Dendritic cell treated with granulocyte-macrophage colony-stimulating factor and Interleukin-4, amounts not matched to agents 40 ng/mL and 50 ng/mL, for 4 days (primary cell): ENCODE data around the gene TSPAN8.
"Not testable (repeated sequence)": the region's sequence is repeated elsewhere in the genome, so short reads cannot be mapped to it uniquely, and the experiment has no call there.

Experiments
- H3K27ac Mint-ChIP-seq: one replicate; pipeline ENCODE4 v1.8.0; 2022; ENCODE audit warnings: mild to moderate bottlenecking, mixed read lengths
- H3K27me3 Mint-ChIP-seq: one replicate; pipeline ENCODE4 v1.8.0; 2022; ENCODE audit warnings: mild to moderate bottlenecking, mixed read lengths
- H3K36me3 Mint-ChIP-seq: one replicate; pipeline ENCODE4 v1.8.0; 2022; ENCODE audit warnings: low read depth, mixed read lengths
- H3K4me1 Mint-ChIP-seq: one replicate; pipeline ENCODE4 v1.8.0; 2022; ENCODE audit warnings: low read depth, mixed read lengths
- H3K4me3 Mint-ChIP-seq: one replicate; pipeline ENCODE4 v1.8.0; 2022; ENCODE audit warnings: mild to moderate bottlenecking, moderate library complexity, mixed read lengths
- H3K9me3 Mint-ChIP-seq: one replicate; pipeline ENCODE4 v1.8.0; 2022; ENCODE audit warnings: mixed read lengths
- intact Hi-C: fragments of 100-400 bp; cut with micrococcal nuclease; formaldehyde crosslinking; loops from one replicate; pipeline ENCODE4 v1.15.0; 2022

TSPAN8 gene

DNA sequence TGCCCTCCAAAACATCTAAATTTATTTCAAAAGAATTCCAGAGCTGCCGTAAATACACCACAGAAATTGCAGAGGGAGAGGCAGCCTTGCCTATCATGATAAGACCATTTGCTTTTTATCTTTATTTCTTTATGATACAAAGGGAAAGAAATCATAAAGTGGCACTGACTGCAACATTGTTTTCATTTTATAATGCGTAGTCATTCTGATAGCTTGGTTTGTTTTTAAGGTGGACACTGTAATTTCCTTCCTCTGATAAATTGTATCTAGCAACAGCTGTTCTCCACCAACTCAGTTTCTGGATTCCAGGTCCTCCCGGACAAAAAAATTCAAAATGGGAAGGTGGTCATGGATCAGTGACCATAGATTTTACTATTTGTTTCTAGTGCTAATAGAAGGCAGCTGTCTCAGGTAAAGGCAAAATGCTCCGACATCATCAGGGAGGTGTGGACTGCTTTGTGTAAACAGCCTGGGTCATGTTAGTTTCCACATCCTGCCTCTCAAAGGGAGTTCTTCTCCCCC is 623 bp upstream of the TSPAN8 start:
- no peaks in the 10 kb centered on the region for H3K9me3 Mint-ChIP-seq
- H3K27me3 Mint-ChIP-seq = no peaks in the 10 kb centered on the region
- no peaks in the 10 kb centered on the region for H3K36me3 Mint-ChIP-seq
- intact Hi-C loops = no loop called here
- no peak overlapping the region for H3K4me3 Mint-ChIP-seq
- no peak overlapping the region for H3K27ac Mint-ChIP-seq
- no peaks in the 10 kb centered on the region for H3K4me1 Mint-ChIP-seq

DNA sequence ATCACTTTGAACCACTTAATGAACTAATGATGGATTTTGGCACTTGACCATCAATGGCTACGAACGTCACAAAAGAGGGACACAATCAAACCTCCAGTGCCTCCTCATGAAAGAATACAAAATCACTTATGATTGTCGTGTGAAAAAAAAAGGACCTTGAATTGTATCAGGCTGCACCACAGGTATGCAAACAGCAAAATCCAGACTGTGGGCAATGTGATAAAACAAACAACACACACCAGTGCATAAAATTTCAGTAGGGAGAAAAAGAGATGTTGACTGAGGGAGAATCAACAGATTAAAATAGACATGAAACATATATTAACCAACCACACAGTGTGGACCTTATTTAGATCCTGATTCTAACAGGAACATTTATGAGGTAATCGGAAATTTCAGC is 2.6 kb downstream of the TSPAN8 start:
- Mint-ChIP-seq H3K4me1 (no peaks in the 10 kb centered on the region), H3K36me3 (no peaks in the 10 kb centered on the region), H3K27me3 (no peaks in the 10 kb centered on the region), H3K4me3 (no peak overlapping the region), H3K27ac (no peak overlapping the region), H3K9me3 (peaks cover 22% of the 10 kb centered on the region)
- intact Hi-C loops = no loop called here

DNA sequence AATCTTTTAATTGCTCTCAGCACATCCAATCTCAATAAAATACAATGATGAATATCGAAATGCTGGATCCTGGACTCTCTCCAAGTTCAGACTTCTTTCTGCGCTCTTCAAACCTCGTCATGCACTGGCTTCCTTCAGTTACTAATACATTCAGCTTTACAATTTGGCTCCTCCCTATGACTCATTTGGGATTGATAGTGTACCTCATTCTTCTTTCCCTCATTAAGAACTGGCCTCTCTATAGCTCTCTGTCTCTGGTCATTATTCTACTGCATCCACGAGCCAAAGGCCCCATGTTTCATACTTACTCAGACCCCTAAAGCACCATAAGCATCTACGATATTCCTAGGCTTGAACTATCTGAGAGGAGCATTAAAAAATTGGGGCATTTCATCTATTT is 4.9 kb downstream of the TSPAN8 start:
- no peak overlapping the region for H3K27ac Mint-ChIP-seq
- H3K9me3 Mint-ChIP-seq = peaks cover 27% of the 10 kb centered on the region
- no peaks in the 10 kb centered on the region for H3K27me3 Mint-ChIP-seq
- intact Hi-C loops = no loop called here
- no peaks in the 10 kb centered on the region for H3K4me1 Mint-ChIP-seq
- no peaks in the 10 kb centered on the region for H3K36me3 Mint-ChIP-seq
- H3K4me3 Mint-ChIP-seq = no peak overlapping the region

DNA sequence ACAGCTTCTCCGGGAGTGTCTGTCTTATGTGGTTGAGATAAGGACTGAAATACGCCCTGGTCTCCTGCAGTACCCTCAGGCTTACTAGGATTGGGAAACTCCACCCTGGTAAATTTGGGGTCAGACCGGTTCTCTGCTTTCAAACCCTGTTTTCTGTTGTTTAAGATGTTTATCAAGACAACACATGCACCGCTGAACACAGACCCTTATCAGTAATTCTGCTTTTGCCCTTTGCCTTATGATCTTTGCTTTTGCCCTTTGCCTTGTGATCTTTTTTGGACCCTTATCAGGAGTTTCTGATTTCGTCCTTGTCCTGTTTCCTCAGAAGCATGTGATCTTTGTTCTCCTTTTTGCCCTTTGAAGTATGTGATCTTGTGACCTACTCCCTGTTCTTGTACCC is 7.8 kb downstream of the TSPAN8 start:
- H3K27ac Mint-ChIP-seq, H3K4me3 Mint-ChIP-seq, intact Hi-C loops, H3K4me1 Mint-ChIP-seq, H3K27me3 Mint-ChIP-seq, H3K36me3 Mint-ChIP-seq: not testable (repeated sequence)
- peaks cover 27% of the 10 kb centered on the region for H3K9me3 Mint-ChIP-seq

DNA sequence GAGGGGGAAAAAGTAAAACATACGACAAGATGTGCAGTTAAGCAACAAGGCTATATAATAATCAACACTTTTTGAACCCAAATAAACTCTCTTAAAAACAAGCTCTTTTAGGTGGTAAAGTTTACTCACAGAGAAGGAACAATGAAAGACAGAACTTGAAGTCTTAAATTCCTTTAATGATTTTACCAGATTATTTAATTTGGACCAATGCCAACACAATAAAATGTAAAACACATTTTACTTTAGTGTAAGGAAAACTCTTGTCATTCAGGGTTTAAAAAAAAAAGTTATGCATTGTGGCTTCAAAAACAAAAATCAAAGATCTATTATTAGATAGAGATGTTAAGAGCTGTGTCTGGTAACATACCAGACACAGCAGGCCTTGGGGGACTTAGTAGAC is 13.1 kb downstream of the TSPAN8 start:
- Mint-ChIP-seq H3K4me1 (no peaks in the 10 kb centered on the region), H3K36me3 (no peaks in the 10 kb centered on the region), H3K4me3 (no peak overlapping the region), H3K27ac (no peak overlapping the region), H3K27me3 (no peaks in the 10 kb centered on the region), H3K9me3 (peaks cover under 1% of the 10 kb centered on the region)
- intact Hi-C loops = no loop called here

DNA sequence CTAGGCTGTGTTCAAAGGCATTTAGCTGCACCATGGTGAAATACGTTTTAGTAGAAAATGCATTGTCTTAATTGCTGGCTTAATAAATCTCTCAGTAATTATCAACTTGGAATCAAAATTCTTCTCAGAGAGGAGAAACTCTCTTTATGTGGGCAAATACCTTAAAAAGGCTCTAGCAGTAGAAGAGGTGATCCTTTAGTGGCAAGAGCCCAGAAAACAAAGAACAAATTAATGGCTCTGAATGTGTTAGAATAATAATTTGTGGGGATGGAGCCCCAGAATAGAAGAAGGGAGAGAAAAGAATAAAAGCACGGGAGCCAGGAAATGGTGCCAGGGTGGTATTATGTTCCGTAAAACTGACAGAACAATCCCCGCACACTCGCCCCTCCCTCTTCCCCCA is 14.8 kb downstream of the TSPAN8 start:
- Mint-ChIP-seq H3K27ac (no peak overlapping the region), H3K27me3 (no peaks in the 10 kb centered on the region), H3K9me3 (no peaks in the 10 kb centered on the region), H3K4me1 (no peaks in the 10 kb centered on the region), H3K4me3 (no peak overlapping the region), H3K36me3 (no peaks in the 10 kb centered on the region)
- intact Hi-C loops = no loop called here

DNA sequence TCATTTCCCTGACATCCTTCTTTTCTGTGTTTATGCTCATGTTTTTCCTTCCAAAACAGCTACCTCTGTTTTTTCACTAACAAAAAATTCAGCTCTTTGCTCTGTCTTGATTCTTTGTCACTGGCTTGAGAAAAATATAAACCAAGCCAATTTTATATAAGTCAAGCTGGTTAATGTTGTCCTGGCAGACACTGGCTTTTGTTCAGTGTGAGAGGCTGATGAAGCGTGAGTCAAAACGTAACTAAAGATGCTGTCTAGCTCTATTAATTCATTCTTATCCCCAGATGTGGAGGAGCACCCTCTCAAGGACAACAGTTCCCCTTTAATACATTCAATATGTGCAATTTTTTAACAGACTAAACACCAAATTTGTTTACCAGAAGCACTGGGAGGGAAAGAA is 15.8 kb downstream of the TSPAN8 start:
- H3K36me3 Mint-ChIP-seq = no peaks in the 10 kb centered on the region

DNA sequence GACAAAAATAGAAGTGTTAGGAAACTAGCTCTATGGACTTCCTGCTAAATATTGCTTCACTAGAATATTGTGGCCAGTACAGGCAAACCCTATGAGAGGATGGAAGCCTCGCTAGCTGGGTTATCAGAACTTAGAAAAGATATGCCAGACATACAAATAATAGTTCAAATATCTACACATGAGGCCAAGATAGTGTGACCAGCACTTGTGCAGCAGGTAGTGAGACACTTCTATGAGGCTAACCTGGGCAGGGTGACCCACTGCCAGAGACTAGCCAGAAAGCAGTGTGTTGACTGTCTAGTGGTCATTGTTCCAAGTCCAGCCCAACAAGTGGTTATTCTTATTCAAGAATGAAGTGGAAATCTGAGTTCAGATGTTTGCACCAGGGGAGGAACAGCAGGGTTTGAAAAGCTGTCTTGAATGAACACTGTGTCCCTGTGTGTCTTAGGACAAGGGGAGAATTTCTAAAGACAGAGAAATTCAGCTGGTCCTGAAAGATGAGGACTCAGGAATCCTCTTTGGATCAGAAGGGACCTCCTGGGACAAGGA is 16.3 kb downstream of the TSPAN8 start:
- H3K4me1 Mint-ChIP-seq = no peaks in the 10 kb centered on the region
- intact Hi-C loops = no loop called here

More for the DNA sequence above, 15.8 kb downstream of the TSPAN8 start:
- intact Hi-C loops = no loop called here
- Mint-ChIP-seq H3K4me3 (no peak overlapping the region), H3K9me3 (no peaks in the 10 kb centered on the region), H3K4me1 (no peaks in the 10 kb centered on the region), H3K27me3 (no peaks in the 10 kb centered on the region), H3K27ac (no peak overlapping the region)

DNA sequence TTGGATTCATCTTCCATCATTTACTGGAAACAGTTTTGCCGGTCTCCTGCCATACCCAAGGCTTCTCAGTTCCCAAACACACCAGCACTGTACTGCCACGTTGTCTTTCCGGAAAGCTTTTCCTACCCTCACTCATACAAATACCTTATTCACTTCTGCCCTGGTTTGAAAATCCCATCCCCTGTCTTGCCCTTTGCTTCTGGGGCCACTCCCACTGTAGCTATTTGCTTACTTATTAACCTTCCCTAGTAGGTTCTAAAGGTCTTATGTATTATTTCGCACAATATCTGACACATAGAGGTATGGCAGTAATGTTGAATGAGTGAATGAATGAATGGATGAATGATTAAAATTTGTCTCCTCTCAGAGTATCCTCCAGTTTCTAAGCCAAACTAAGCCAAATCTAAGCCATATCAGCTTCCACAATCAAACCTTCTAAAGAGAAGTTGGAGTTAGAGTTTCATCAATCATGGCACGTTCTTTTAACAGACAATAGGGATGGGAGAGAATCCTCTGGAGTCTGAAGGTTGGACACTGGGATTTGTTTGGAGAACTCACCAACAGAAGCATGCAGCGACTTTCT is 18.6 kb downstream of the TSPAN8 start:
- no peak overlapping the region for H3K27ac Mint-ChIP-seq
- H3K9me3 Mint-ChIP-seq = no peaks in the 10 kb centered on the region
- no peaks in the 10 kb centered on the region for H3K36me3 Mint-ChIP-seq
- H3K27me3 Mint-ChIP-seq = no peaks in the 10 kb centered on the region
- no peak overlapping the region for H3K4me3 Mint-ChIP-seq
- intact Hi-C loops = no loop called here
- H3K4me1 Mint-ChIP-seq = no peaks in the 10 kb centered on the region

More for the DNA sequence above, 16.3 kb downstream of the TSPAN8 start:
- Mint-ChIP-seq H3K27me3 (no peaks in the 10 kb centered on the region), H3K36me3 (no peaks in the 10 kb centered on the region), H3K9me3 (no peaks in the 10 kb centered on the region), H3K4me3 (no peak overlapping the region), H3K27ac (no peak overlapping the region)

DNA sequence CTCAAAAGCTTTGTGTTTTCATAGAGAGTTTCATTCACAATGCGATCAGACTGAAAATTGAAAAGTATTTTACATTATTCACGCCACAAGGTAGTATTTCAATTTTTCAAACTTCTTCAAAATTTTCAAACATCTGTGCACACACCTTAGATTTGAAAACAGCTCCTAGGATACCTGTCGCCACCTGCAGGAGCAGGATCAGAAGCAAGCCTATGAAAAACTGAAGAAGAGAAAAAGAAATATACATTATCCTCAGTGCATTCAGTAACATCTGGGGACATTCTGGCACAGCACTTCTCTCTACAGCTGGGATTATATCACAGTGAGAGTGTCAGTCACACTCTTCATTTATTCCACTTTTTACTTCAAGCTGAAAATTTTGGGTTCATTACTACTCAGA is 19.8 kb downstream of the TSPAN8 start:
- no peaks in the 10 kb centered on the region for H3K4me1 Mint-ChIP-seq
- intact Hi-C loops = no loop called here
- no peaks in the 10 kb centered on the region for H3K9me3 Mint-ChIP-seq
- no peak overlapping the region for H3K27ac Mint-ChIP-seq
- H3K4me3 Mint-ChIP-seq = no peak overlapping the region
- H3K36me3 Mint-ChIP-seq = no peaks in the 10 kb centered on the region
- no peaks in the 10 kb centered on the region for H3K27me3 Mint-ChIP-seq

DNA sequence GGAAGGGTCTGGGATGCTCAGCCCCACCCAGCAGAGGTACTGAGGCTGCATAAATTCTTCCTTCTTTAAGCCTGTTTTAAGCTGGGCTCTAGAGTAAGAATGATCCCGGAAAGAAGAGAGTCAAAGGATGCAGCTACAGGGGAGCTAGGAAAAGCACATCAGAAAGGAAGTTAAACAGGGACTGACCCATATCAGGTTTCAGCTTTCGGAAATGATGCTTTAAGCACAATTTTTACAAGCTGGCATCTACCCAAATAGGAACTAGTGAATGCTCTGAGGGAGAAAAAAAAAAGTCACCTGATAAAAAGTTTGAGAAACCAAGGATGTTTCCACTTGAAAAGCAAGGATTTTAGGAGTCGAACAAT is 22.0 kb downstream of the TSPAN8 start:
- Mint-ChIP-seq H3K27me3 (no peaks in the 10 kb centered on the region), H3K27ac (no peak overlapping the region), H3K36me3 (no peaks in the 10 kb centered on the region), H3K9me3 (no peaks in the 10 kb centered on the region), H3K4me1 (no peaks in the 10 kb centered on the region), H3K4me3 (no peak overlapping the region)
- intact Hi-C loops = no loop called here

DNA sequence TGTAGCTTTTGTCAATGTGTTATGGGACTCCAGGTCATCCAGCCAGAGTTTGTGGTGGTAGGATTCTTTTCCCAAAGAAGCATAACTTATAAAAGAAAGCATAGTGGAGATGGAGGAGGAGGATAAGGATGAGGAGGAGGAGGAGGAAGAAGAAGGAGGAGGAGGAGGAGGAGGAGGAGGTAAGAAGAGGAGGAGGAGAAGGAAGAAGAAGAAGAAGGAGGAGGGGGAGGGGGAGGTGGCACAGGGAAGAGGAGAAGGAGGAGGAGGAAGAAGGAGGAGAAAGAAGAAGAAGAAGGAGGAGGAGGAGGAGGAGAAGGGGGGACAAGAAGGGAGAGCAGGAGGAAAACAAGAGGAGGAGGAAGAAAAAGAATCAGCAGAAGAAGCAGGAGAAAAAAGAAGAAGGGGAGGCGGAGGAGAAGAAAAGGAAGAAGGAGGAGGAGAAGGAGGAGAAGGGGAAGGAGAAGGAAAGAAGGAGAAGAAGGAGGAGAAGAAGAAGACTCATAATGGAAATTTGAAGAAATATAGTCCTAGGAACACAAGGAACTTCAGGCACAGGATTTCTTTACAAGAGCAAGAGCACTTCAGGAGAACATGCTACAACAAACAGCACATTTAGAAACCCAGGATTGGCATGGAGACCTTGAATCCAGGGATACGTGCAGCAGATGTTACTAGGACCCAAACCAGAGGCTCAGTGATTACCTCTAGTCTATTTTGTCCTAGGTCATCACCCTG is 22.6 kb downstream of the TSPAN8 start:
- intact Hi-C loops = no loop called here
- Mint-ChIP-seq H3K4me3 (no peak overlapping the region), H3K27ac (no peak overlapping the region), H3K27me3 (no peaks in the 10 kb centered on the region), H3K4me1 (no peaks in the 10 kb centered on the region), H3K36me3 (no peaks in the 10 kb centered on the region), H3K9me3 (no peaks in the 10 kb centered on the region)

DNA sequence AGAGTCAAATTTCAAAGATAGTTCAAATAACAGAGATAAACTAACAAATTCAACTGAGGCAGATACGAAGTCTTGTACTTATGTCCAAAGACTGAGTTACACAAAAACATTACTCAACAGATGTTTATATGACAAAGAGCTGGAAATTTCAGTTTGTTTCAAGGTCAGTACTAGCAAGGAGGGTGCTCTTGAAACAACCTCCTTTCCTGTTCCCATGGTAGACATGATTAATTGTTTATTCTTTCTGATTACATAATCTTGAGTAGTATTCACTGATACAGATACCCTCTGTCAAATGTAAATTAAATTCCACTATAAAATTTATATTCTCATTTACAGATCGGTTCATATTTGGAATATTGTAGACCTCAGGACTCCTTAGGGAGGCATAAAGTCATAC is 23.4 kb downstream of the TSPAN8 start:
- Mint-ChIP-seq H3K27me3 (no peaks in the 10 kb centered on the region), H3K36me3 (no peaks in the 10 kb centered on the region), H3K4me1 (no peaks in the 10 kb centered on the region), H3K4me3 (no peak overlapping the region), H3K9me3 (no peaks in the 10 kb centered on the region), H3K27ac (no peak overlapping the region)
- intact Hi-C loops = no loop called here

DNA sequence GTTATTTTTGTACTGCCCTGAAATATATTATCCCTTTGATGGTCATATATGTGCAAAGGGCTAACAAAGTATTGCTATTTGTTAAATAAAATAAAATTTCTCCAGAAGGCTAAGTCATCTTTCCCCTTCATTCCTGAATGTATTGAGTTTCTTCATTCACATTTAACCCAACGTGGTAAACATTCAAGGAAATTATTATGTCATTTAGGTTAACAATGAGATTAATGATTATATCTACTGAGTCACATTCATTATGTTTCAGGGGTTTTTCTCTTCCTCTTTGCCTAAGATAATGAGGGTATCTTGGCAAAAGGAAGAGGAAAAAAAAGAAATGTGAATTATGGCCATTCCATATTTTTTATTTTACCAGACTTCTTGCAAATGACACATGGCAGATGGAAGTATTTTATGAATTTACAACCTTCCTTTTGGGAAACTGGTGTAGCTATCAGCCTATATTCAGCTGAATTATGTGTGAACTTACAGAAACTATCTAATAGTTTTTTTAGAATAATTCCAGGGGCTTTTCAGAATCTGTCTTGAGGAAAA is 27.2 kb downstream of the TSPAN8 start:
- H3K27me3 Mint-ChIP-seq = no peaks in the 10 kb centered on the region
- no peaks in the 10 kb centered on the region for H3K4me1 Mint-ChIP-seq
- intact Hi-C loops = no loop called here
- no peaks in the 10 kb centered on the region for H3K36me3 Mint-ChIP-seq
- no peak overlapping the region for H3K27ac Mint-ChIP-seq
- no peaks in the 10 kb centered on the region for H3K9me3 Mint-ChIP-seq
- H3K4me3 Mint-ChIP-seq = no peak overlapping the region
